HepG2 (cell line): Measurements from ENCODE around the gene CCR3. TPM values are rescaled to one million over a fixed set of nuclear protein-coding genes. Genes with fewer than 3 reads are reported as not detected.

Source experiments
- ATAC-seq: fragments of 200-7000 bp; cut with Tn5 transposase; 3 replicates; pipeline ENCODE4 v1.9.1; 2020; ENCODE audit warnings: mild to moderate bottlenecking, moderate library complexity
- BruUV-seq: library from RNA; stranded (reverse); fragments of 400-500 nt; replicated peaks from 2 replicates; lab custom pipeline; 2021; lab: Mats Ljungman, UMichigan
- CTCF ChIA-PET: fragments of 300-600 bp; formaldehyde crosslinking; extraction: SDS; loops from one replicate; lab custom pipeline; 2021; ENCODE audit warnings: low total read pairs, inconsistent platforms, low intra/inter-chr PET ratio; lab: Yijun Ruan, JAX
- POLR2A ChIA-PET: fragments of 350-600 bp; sonication (Branson Sonifier 250); formaldehyde crosslinking; loops from one replicate; lab custom pipeline; 2020; ENCODE audit warnings: antibody characterized with exemption, inconsistent platforms; lab: Yijun Ruan, JAX
- DNase-seq: peaks from one replicate; pipeline ENCODE4 v3.0.0-alpha.2; 2015; ENCODE audit warnings: low spot score
- FAIRE-seq: peaks from 3 replicates; lab custom pipeline; 2011; peaks lifted over from hg19 to GRCh38; lab: Jason Lieb, UNC
- H2AFZ ChIP-seq: one replicate; pipeline ENCODE4 v1.6.1; 2011; ENCODE audit warnings: low read length, inconsistent platforms
- H3K27ac ChIP-seq: fragments of 300-600 bp; 3 replicates; pipeline ENCODE4 v1.8.0; 2011; ENCODE audit warnings: mixed run types, mild to moderate bottlenecking, mixed read lengths, low read length, inconsistent platforms; ENCODE audit not compliant: insufficient read depth; ENCODE audit errors: extremely low read length
- H3K27me3 ChIP-seq, 2 experiments: fragments of 200-600 bp in 1 of 2; 2 replicates in 1 of 2; 3 replicates in 1 of 2; pipeline versions ENCODE4 v1.6.0 to v1.8.0; 2011; ENCODE audit warnings: low read length in 2 of 2, mild to moderate bottlenecking in 2 of 2, moderate library complexity in 2 of 2, inconsistent platforms in 1 of 2; ENCODE audit not compliant: insufficient read depth in 2 of 2, control insufficient read depth in 1 of 2
- H3K36me3 ChIP-seq, 2 experiments: fragments of 200-600 bp in 1 of 2; replicated peaks in 1 of 2; 2 replicates in 1 of 2; 3 replicates in 1 of 2; pipeline versions ENCODE4 v1.5.1 to v1.8.0; 2011; ENCODE audit warnings: low read length in 2 of 2, inconsistent platforms in 1 of 2; ENCODE audit not compliant: insufficient read depth in 2 of 2, control insufficient read depth in 1 of 2
- H3K4me1 ChIP-seq: 2 replicates; pipeline ENCODE4 v1.5.1; 2012; ENCODE audit warnings: low read length, inconsistent platforms; ENCODE audit not compliant: insufficient read depth
- H3K4me2 ChIP-seq: 2 replicates; pipeline ENCODE4 v1.6.0; 2011; ENCODE audit warnings: low read depth, low read length, inconsistent platforms
- H3K4me3 ChIP-seq, 3 experiments: fragments of 200-600 bp in 1 of 3; sonication (generic), shearing (Covaris generic) in 1 of 3; replicated peaks in 1 of 3; 2 replicates each; pipeline ENCODE4 v1.5.1; 2011 to 2016; ENCODE audit warnings: low read length in 3 of 3, inconsistent platforms in 2 of 3, low read depth in 2 of 3, mild to moderate bottlenecking in 2 of 3, control low read depth in 1 of 3, mixed read lengths in 1 of 3; ENCODE audit not compliant: insufficient read depth in 1 of 3
- H3K79me2 ChIP-seq: one replicate; pipeline ENCODE4 v1.6.1; 2011; ENCODE audit warnings: low read length, inconsistent platforms; ENCODE audit not compliant: insufficient read depth
- H3K9ac ChIP-seq: 2 replicates; pipeline ENCODE4 v1.6.0; 2011; ENCODE audit warnings: mild to moderate bottlenecking, low read depth, low read length, inconsistent platforms; ENCODE audit not compliant: insufficient read depth
- H3K9me3 ChIP-seq: 2 replicates; pipeline ENCODE4 v1.5.1; 2012; ENCODE audit warnings: mild to moderate bottlenecking, low read length
- H4K20me1 ChIP-seq: 2 replicates; pipeline ENCODE4 v1.6.0; 2011; ENCODE audit warnings: inconsistent platforms, mild to moderate bottlenecking, low read length, moderate library complexity; ENCODE audit not compliant: insufficient read depth
- CCDC6 ChIP-seq: sonication (generic); formaldehyde crosslinking; IDR thresholded peaks from 2 replicates; pipeline ENCODE4 v1.8.1; 2022; ENCODE audit warnings: mild to moderate bottlenecking, missing genetic modification reagents, moderate library complexity
- CENPT ChIP-seq: sonication (generic); formaldehyde crosslinking; IDR thresholded peaks from 2 replicates; pipeline ENCODE4 v1.8.0; 2022; ENCODE audit warnings: low read depth, mild to moderate bottlenecking, moderate library complexity, missing genetic modification reagents
- MTF2 ChIP-seq: sonication (generic); formaldehyde crosslinking; IDR thresholded peaks from 2 replicates; pipeline ENCODE4 v1.5.0; 2020; ENCODE audit warnings: missing genetic modification reagents, borderline replicate concordance
- NBN ChIP-seq: fragments of 450-650 bp; conservative IDR thresholded peaks from 2 replicates; pipeline ENCODE4 v1.6.1; 2017
- RARG ChIP-seq: sonication (generic); formaldehyde crosslinking; IDR thresholded peaks from 2 replicates; pipeline ENCODE4 v1.4.0; 2020; ENCODE audit warnings: low read depth, mild to moderate bottlenecking, missing genetic modification reagents
- RBFOX2 ChIP-seq: fragments of 200-400 bp; formaldehyde crosslinking; IDR thresholded peaks from 2 replicates; pipeline ENCODE4 v1.6.1; 2017; ENCODE audit warnings: low read depth, mild to moderate bottlenecking, low read length
- RFX1 ChIP-seq: fragments of 450-650 bp; IDR thresholded peaks from 2 replicates; pipeline ENCODE4 v1.6.1; 2017
- ZKSCAN5 ChIP-seq: sonication (generic); formaldehyde crosslinking; IDR thresholded peaks from 2 replicates; pipeline ENCODE4 v1.5.1; 2020; ENCODE audit warnings: mild to moderate bottlenecking, missing genetic modification reagents
- ZNF260 ChIP-seq: sonication (generic); formaldehyde crosslinking; IDR thresholded peaks from 2 replicates; pipeline ENCODE4 v1.4.0; 2020; ENCODE audit warnings: missing genetic modification reagents, low read depth, mild to moderate bottlenecking, borderline replicate concordance
- ZNF530 ChIP-seq: sonication (generic); formaldehyde crosslinking; IDR thresholded peaks from 2 replicates; pipeline ENCODE4 v1.5.0; 2020; ENCODE audit warnings: low read depth, mild to moderate bottlenecking, missing genetic modification reagents
- ZNF557 ChIP-seq: sonication (generic); formaldehyde crosslinking; IDR thresholded peaks from 2 replicates; pipeline ENCODE4 v1.4.0; 2020; ENCODE audit warnings: missing genetic modification reagents
- ZNF598 ChIP-seq: sonication (generic); formaldehyde crosslinking; IDR thresholded peaks from 2 replicates; pipeline ENCODE4 v1.5.1; 2020; ENCODE audit warnings: mild to moderate bottlenecking, missing genetic modification reagents, borderline replicate concordance
- ZNF775 ChIP-seq: sonication (generic); formaldehyde crosslinking; IDR thresholded peaks from 2 replicates; pipeline ENCODE4 v1.4.0; 2020; ENCODE audit warnings: missing genetic modification reagents, mild to moderate bottlenecking, moderate library complexity, borderline replicate concordance
- WGBS: methylation state at CpG from one replicate; pipeline ENCODE4 v1.1.6; 2017; ENCODE audit warnings: low lambda C conversion rate; 5-methylcytosine and 5-hydroxymethylcytosine counted together
- in situ Hi-C: cut with HindIII; loops from 2 replicates; pipeline ENCODE4 v1.10.0; 2017; ENCODE audit warnings: low pct_unique_long_range_greater_than_20kb; ENCODE audit not compliant: extremely low pct_ligation_motif_present
- intact Hi-C: fragments of 100-400 bp; cut with micrococcal nuclease; formaldehyde crosslinking; loops from one replicate; pipeline ENCODE4 v1.10.0; 2022; ENCODE audit not compliant: unreplicated experiment
- polyA plus RNA-seq, 8 experiments: library from polyadenylated mRNA; depleted of rRNA in 3 of 8; stranded (reverse) in 7 of 8; unstranded in 1 of 8; fragments of >200 nt; fragmentation: Illumina TruSeq in 4 of 8; extraction: Trizol in 4 of 8; gene quantifications; 2 replicates each; pipeline versions ENCODE4 v1.2.1 to v1.2.3, GENCODE V29; 2011 to 2016; ENCODE audit warnings: low read depth in 4 of 8, missing spikeins in 1 of 8, mixed read lengths in 1 of 8; ENCODE audit not compliant: insufficient read depth in 1 of 8
- total RNA-seq, 5 experiments: library from RNA; depleted of rRNA; stranded (reverse); fragments of >200 nt; fragmentation: Illumina TruSeq; extraction: Trizol; gene quantifications; 2 replicates each; pipeline ENCODE4 v1.2.3, GENCODE V29; 2016; ENCODE audit warnings: low read depth in 1 of 5
- TF ChIP-seq, protein P1 (sequence below): sonication (generic); formaldehyde crosslinking; IDR thresholded peaks from 2 replicates; pipeline ENCODE4 v1.5.1; 2020; ENCODE audit warnings: missing genetic modification reagents, mild to moderate bottlenecking, borderline replicate concordance
- TF ChIP-seq, protein P2 (sequence below): sonication (generic); formaldehyde crosslinking; IDR thresholded peaks from 2 replicates; pipeline ENCODE4 v1.5.0; 2020; ENCODE audit warnings: missing genetic modification reagents
- TF ChIP-seq, protein P3 (sequence below): sonication (generic); formaldehyde crosslinking; IDR thresholded peaks from 2 replicates; pipeline ENCODE4 v1.5.1; 2020; ENCODE audit warnings: mild to moderate bottlenecking, missing genetic modification reagents, moderate library complexity

CCR3 gene
- total and polyA plus RNA-seq, 2 of the 13 experiments (the other 11 are each of a cell fraction or from before 2014, with no cell fraction given) = not detected

DNA sequence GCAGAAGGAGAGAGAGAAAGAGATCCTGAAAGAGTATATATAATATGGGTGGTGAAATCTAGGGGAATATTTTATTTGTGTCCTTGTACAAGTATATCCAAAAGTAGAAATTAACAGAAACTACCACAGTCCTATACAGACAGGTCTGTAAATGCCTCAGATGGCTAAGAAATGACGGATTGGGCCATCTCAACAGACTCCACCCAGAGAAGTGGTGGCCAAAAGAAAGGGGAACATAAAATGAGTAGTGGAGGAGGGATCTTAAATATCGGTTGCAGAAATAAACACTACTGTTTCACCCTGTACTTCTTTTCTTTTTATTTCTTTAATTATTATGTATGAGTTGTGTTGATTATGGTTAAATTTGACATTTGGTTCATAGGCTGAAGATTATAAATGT is 47.7 kb downstream of the CCR3 start:
- Histone ChIP-seq H3K36me3 (no peaks in the 10 kb centered on the region), H3K27me3 (no peaks in the 10 kb centered on the region), H3K9me3 (no peaks in the 10 kb centered on the region), H2AFZ (no peak overlapping the region), H3K9ac (no peak overlapping the region), H3K4me2 (no peak overlapping the region), H3K4me3 (no peak overlapping the region), H3K27ac (no peak overlapping the region), H3K79me2 (no peaks in the 10 kb centered on the region), H3K4me1 (no peaks in the 10 kb centered on the region), H4K20me1 (no peaks in the 10 kb centered on the region)
- in situ Hi-C loops (no loop called here), intact Hi-C loops (no loop called here)
- FAIRE-seq = no peak
- BruUV-seq = no TSS peak
- ChIA-PET CTCF (no interaction called here), POLR2A (no interaction called here)
- 13% methylated on average over 2 of the region's 2 CpGs for WGBS
- no peak for ATAC-seq
- no peak for TF ChIP-seq ZNF598 (CRISPR knock-in tag)
- TF ChIP-seq CCDC6 (CRISPR knock-in tag) = no peak
- no peak for TF ChIP-seq CENPT
- TF ChIP-seq ZNF260 (CRISPR knock-in tag) = no peak
- no peak for TF ChIP-seq RARG
- no peak for TF ChIP-seq ZNF775 (CRISPR knock-in tag)
- no peak for TF ChIP-seq ZKSCAN5 (CRISPR knock-in tag)
- TF ChIP-seq MTF2 (CRISPR knock-in tag) = no peak
- TF ChIP-seq RBFOX2 = no peak
- no peak for TF ChIP-seq ZNF557 (CRISPR knock-in tag)
- TF ChIP-seq, protein P1, sequence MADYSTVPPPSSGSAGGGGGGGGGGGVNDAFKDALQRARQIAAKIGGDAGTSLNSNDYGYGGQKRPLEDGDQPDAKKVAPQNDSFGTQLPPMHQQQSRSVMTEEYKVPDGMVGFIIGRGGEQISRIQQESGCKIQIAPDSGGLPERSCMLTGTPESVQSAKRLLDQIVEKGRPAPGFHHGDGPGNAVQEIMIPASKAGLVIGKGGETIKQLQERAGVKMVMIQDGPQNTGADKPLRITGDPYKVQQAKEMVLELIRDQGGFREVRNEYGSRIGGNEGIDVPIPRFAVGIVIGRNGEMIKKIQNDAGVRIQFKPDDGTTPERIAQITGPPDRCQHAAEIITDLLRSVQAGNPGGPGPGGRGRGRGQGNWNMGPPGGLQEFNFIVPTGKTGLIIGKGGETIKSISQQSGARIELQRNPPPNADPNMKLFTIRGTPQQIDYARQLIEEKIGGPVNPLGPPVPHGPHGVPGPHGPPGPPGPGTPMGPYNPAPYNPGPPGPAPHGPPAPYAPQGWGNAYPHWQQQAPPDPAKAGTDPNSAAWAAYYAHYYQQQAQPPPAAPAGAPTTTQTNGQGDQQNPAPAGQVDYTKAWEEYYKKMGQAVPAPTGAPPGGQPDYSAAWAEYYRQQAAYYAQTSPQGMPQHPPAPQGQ (CRISPR knock-in tag) = no peak
- TF ChIP-seq, protein P2, sequence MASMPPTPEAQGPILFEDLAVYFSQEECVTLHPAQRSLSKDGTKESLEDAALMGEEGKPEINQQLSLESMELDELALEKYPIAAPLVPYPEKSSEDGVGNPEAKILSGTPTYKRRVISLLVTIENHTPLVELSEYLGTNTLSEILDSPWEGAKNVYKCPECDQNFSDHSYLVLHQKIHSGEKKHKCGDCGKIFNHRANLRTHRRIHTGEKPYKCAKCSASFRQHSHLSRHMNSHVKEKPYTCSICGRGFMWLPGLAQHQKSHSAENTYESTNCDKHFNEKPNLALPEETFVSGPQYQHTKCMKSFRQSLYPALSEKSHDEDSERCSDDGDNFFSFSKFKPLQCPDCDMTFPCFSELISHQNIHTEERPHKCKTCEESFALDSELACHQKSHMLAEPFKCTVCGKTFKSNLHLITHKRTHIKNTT = no peak
- TF ChIP-seq, protein P3, sequence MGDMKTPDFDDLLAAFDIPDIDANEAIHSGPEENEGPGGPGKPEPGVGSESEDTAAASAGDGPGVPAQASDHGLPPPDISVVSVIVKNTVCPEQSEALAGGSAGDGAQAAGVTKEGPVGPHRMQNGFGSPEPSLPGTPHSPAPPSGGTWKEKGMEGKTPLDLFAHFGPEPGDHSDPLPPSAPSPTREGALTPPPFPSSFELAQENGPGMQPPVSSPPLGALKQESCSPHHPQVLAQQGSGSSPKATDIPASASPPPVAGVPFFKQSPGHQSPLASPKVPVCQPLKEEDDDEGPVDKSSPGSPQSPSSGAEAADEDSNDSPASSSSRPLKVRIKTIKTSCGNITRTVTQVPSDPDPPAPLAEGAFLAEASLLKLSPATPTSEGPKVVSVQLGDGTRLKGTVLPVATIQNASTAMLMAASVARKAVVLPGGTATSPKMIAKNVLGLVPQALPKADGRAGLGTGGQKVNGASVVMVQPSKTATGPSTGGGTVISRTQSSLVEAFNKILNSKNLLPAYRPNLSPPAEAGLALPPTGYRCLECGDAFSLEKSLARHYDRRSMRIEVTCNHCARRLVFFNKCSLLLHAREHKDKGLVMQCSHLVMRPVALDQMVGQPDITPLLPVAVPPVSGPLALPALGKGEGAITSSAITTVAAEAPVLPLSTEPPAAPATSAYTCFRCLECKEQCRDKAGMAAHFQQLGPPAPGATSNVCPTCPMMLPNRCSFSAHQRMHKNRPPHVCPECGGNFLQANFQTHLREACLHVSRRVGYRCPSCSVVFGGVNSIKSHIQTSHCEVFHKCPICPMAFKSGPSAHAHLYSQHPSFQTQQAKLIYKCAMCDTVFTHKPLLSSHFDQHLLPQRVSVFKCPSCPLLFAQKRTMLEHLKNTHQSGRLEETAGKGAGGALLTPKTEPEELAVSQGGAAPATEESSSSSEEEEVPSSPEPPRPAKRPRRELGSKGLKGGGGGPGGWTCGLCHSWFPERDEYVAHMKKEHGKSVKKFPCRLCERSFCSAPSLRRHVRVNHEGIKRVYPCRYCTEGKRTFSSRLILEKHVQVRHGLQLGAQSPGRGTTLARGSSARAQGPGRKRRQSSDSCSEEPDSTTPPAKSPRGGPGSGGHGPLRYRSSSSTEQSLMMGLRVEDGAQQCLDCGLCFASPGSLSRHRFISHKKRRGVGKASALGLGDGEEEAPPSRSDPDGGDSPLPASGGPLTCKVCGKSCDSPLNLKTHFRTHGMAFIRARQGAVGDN (CRISPR knock-in tag) = no peak
- no peak for TF ChIP-seq NBN
- no peak for TF ChIP-seq ZNF530
- TF ChIP-seq RFX1 = no peak
- DNase-seq = no peak
